G401.6 (cell line): ENCODE results near the gene ELFN2.

Experiments
- FAIRE-seq: peaks from 2 replicates; lab custom pipeline; 2012; peaks lifted over from hg19 to GRCh38; lab: Jason Lieb, UNC

Gene ELFN2

DNA sequence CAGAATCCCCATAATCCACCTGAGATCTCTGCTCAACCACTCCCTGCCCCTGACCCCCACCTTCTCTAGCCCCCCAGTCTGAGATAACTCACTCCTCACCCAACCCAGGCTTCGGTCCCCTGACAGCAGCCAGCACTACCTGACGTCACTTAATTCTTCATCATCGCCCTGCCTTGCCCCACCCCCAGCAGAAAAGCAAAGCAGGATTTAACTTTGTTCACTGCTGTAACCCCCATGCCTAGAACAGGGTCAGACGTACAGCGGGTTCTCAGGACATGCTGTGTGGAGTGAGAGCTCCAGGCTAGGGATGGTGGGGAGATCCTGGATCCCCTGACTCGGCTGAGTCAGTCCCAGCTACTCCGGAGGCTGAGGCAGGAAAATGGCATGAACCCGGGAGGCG is 45.8 kb downstream of the ELFN2 start:
- FAIRE-seq, result no peak

DNA sequence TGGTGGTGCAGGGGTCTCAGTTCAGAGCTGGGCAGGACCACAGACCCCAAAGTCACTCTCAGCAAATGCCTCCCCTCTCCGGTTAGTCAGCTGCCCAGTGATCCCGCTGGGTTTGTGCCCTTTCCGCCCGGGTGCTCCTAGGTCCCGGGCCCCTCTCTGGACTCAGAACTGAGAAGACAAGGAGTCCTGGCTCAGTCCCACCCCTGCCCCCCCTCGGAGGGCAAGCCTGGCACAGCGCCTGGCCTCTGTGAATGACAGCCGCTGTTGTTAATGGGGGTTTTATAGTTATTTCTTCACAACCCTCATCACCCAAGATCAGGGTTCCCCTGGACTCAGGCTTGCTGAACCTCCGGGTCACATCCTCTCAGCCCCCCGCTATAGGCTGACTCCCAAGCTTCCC is 47.6 kb downstream of the ELFN2 start:
- no peak for FAIRE-seq

DNA sequence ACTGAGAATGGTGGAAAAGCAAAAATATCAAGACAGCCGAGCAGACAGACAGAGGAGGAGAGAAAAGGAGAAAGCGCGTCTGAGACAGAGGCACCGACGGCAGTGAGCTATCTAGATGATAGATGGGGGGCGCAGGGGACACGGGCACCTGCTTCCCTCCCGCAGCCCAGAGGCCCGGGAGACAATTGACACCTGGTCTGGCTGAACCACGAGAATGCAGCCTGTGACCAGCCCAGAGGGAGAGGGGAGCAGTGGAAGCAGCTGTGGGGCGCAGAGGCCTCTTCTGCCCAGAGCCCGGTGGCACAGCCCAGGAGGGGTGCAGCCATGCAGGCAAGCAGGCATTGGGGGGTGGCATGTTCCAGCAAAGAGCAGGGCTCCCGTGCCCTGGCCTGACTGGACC is 48.2 kb downstream of the ELFN2 start:
- no peak for FAIRE-seq

DNA sequence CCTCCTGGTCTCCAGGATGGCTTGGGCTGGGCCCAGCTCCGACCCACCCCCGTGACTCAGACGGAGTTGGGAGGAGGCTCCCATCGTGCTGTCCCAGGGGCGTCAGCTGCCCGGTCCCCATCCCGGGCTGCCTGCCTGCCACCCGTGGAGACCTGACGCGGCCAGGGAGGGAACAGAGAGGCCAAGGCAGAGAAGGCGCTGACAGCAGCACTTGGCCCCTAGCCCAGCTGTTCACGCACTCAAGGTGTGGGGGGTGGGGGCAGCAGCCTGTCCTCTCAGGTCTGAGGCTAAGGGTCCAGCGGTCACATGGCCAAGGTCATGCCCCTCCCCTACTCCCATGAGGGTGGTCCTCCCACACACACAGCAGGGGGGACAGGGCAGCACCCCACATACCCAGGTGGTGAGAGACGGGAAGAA is 48.6 kb downstream of the ELFN2 start:
- FAIRE-seq, result no peak

DNA sequence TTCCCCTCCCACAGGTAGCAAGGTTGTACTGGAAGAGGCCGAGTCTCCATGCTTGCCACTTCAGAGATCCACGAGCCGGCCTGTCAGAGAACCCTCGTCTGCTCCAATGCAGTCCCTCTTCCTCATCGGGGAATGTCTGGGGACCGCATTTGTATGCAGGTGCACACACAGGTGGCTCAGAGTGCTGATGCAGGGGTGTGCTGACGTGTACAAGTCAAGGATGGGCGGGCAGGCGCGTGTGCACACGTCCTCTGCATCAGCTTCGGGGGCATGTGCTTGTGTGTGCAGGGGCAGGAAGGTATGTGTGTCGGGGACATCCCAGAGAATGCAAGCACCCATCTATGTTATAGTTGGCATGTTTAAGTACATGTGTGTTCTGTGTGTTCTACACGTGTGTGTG is 49.4 kb downstream of the ELFN2 start:
- no peak for FAIRE-seq

DNA sequence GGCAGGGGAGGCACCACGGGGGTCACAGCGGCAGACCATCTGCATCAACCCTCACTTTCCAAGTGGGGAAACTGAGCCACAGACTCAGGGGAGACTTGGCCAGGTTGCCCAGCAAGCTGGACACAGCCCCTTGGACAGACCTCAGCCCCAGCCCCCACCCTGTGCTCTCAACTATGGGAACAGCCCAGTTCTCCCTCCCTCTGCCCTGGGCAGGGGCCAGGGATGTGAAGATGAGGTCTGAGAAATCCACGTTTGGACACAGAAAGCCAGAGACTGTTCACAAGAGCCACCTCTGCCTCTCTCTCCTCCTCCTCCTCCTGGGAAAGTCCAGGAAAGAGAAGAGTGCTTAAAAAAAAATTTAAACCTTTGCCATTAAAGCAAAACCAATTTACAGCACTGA is 50.1 kb downstream of the ELFN2 start:
- FAIRE-seq, result no peak

DNA sequence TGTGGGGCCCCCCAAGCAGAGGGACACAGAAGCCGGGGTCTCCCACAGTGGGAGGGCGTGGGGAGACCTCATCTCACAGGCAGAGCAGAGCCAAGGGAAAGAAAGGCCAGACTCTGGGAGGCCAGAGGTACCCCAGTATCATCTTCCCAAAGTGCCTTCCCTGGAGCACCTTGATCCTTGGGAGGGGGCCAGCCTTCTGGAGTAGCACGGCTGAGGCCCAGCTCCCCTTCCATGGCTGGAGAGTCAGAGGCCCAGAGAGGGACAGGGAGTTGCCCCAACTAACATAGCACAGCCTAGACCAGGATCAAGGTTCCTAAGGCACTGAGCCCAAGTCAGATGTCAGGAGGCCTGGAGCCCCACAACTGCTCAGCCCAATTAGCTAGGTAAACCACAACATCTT is 50.6 kb downstream of the ELFN2 start:
- no peak for FAIRE-seq

DNA sequence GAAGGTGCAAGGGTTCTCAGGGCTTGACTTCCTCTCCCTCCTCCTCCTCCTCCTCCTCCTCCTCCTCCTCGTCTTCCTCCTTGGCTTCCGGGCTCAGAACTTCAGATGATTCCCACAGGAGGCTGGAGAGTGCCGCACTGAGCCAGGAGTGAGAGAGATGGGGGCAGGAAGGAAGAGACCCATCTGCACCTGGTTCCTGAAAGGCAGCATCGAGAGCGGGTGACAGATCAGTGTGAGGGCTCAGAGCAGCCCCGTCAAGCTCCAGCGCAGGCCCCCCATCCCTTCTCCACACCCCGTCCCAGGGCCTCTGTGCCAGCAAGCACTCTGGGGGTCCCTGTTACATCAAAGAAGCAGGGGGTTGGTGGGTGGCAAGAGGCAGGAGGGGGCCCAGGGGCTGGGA is 51.5 kb downstream of the ELFN2 start:
- no peak for FAIRE-seq

DNA sequence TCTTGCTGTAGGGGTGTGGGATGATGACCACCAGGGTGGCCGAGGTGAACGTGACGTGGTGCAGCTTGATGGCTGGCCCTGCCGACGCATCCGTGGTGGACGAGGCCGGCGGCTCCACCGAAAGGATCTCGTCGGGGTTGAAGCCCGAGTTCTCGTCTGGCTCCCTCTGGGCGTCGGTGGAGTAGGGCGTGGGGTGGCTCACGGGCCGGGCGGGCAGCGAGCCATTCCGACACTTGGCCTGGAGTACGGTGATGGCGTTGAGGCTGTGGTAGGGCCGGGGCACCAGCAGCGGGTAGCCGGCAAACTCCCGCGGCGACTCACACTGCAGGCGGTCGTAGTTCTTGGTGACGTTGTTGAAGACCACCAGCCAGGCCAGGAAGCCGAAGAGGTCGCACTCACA is 52.7 kb downstream of the ELFN2 start:
- FAIRE-seq, result no peak

DNA sequence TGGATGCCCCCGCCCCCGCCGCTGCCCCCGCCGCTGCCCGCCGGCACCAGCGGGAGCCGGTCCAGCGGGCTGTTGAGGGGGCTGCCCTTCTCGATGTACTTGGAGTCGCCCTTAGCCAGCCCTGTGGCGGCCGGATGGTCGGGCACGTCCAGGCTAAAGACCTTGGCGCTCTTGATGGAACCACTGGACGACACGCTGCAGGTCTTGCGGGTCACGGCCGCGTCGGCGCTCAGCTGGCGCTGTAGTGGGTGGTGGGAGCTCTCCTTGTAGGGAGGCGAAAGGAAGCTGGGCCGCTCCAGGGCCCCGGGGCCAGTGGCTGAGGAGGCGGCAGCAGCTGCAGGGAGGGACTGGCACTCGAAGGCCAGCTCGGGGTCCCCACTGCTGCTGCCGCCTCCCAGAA is 53.8 kb downstream of the ELFN2 start:
- FAIRE-seq, result no peak

DNA sequence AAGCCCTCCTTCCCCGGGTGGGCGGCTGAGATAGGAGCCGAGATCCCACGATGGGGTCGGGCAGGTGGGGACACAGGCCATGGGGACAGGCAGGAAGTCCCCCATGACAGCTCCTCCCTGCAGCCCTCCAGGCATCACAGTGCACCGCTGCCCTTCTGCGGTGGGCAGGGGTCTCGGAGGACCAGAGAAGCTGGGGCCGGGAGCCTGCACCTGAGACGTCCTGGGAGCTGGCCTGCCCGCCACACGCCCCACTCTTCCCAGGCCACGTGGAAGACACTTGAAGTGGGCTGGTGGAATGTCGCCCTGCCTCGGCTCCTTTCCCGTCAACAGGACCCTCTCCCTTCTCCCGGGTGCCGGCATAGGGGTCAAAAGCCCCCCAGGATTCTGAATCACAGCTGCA is 55.4 kb downstream of the ELFN2 start:
- FAIRE-seq, result no peak

DNA sequence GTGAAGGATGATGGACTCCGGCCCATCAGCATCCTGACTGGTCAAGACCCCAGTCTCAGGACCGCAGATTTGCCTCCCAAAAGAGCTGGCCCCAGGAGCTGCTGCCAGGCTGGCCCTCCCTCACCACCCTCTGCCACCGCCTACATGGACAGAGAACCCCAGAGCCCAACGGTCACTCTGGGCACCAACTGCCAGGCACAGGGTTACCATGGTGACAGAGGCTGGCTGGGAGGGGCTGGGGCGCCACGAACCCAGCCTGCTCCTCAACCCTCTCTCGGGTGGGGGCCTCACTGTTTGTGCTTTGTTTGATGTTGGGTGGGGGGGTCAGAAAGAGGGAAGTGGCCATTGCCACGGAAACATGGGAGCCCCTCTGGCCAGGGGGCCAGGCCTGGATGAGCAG is 55.8 kb downstream of the ELFN2 start:
- no peak for FAIRE-seq

DNA sequence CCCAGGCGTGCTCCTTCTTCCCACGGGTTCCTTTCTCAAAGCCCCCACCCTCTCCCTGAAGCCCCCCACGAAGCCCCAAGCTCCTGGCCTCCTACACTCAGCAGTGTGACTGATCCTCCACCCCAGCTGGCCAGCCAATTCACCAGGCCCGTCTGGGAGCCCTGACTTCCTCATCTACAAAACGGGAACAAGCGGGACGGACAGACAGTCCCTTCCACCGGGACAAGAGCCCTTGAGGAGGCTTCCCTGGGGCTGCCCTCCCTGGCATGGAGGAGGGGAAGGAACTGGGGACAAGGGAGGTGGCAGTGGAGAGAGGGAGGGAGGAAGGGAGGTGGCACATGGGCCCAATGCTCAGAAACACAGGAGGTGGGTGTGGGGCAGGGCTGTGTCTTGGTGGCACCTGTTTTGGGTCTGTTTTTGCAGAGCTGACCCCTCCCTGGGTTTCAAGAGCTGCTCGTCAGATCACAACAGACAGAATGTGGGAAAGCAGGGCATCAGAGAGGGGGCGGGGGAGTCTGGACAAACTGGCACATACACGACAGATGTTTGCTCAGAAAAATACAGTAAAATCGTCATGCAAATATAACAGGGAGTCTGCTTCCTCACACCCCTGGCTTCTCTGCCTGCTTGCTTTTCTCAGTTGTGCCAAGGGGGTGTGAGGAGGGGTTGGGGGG is 56.8 kb downstream of the ELFN2 start:
- FAIRE-seq, result no peak

DNA sequence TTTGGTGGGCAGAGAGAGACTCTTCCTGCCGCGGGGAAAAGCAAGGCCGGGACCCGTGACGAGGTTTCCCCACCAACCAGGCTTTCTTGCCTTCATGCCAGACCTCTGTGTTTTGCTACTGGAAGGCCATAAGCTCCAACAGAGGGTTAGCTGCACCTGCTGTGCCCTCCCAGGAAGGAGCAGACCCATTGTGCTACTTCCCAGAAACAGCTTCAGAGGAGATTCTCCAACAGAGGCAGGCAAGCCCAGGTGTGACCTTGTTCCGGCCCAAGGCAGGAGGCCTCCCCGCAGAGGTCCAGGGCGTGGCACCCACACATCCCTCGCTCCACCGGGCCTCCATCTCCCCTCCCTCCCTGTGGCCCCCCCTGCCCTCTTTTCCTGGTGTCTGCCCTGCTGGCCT is 57.8 kb downstream of the ELFN2 start:
- FAIRE-seq, result no peak

DNA sequence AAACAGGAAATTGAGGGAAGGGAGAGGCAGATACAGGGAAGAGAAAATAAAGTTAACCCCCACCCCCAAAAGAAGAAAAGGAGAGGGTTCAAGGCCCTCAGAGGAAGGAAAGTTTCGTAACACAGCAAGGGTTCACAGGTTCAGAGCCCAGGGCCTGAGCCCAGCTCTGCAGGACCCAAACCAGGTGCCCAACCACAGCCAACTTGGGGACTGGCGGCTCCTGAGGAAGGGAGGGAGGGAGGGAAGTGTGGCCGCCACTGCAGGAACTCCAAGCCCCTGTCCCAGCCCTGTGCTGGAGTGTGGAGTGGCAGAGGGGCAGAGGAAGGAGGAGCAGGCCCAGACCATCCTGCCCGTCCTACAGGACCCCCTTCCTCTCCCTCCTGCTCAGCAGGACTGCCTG is 59.2 kb downstream of the ELFN2 start:
- FAIRE-seq, result no peak

DNA sequence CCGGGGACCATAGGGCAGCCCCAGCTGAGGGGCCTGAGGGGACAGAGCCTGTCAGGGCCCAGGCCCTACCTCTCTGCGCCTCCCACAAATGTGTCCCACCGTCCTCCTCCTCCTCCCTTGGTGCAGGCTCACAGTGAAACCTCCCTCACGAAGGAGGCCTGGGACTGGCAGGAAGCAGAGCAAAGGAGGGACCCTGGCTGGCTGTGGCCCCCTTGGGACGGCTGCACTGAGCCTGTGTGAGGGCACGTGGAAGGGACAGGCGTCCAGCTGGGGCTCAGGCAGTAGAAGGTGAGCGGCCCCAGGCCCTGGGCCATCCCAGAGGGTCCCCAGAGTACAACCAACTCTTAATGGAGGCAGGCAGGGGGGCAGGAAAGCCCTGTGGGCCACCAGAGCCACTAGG is 60.7 kb downstream of the ELFN2 start:
- FAIRE-seq, result no peak

DNA sequence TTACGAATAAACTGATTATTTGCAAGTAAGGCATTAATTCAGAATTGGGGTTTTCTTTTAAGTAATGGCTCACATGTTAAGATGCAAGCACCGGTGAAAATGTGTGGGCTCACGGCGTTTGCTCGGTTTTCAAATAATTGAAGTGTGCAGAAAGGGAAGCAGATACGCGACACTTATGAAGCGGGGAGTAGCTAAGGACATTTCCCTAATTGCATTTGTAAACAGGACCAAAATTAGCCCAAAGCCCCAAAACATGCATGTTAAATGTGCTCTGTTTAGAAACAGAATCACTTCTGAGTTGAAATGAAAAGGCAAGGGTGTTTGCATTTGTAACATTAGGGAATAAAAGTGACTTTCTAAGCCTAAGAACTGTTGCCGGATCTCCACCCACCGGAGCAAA is 61.3 kb downstream of the ELFN2 start:
- no peak for FAIRE-seq

DNA sequence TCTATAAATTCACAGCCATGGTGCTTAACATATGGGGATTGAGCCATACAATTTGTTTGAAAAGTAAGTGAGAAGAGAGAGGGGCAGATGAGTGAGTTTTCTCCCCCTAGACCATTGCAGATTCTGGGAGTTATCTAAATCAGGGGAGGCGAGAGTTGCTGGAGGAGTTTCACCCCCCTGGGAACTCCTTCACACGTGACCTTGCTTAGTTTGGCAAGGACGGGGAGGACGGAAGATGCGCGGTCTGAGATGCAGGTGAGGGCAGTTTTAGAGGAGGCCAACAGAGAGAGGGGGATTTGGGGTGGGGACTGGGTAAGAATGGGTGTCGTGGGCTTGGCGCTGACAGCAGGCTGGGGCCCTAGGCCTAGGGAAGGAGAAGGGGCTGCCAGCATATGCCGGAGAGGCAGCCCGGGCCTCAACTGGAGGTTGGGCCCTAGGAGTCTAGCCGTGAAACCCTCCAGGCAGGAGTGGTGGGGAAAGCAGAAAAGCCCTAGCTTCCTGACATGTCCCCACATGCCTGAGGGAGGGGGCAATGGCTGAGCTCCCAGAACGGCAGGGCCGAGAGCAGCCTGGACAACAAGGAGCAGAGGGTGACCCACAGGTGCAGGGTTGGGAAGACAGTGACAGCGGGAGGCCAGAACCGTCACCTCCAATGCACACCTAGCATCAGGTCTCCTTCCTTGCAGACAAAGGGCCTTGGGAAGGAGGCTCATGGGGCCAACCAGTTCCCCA is 63.9 kb downstream of the ELFN2 start:
- no peak for FAIRE-seq

DNA sequence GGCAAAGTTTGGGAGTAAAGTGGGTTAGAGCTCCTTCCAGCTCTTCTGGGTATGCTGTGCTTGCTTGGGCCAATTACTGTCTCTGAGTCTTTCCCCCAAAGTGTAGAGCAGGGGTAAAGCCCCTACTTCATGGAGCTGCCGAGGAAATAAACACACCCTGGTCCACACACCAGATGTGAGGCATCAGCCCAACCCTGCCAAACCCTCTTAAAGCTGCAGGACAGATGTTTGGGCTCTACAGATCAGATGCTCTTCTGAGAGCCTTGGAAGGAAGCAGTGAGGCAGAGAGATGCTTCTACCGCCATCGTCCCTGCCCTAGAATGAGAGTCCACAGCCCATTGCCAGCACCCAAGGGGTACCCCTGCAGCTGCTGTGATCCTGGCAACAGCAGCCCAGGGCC is 64.7 kb downstream of the ELFN2 start:
- no peak for FAIRE-seq

DNA sequence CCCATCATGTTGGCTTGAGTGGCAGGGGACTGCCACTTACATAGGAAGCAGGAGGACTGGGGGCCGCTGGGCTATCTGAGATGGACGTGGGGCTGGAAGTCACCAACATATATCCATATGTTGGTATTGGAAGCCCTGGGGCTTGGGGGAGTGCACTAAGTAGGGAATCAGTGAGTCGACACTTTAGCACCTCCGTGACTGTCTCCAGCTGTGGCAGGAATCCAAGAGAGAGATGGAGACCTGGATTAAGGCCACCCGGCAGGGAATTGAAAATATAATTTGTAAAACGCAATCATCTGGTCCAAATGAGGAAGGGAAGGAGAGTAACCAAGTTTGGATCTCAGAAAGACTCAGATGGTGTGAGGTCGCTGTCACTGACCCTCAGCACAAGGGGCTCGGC is 68.4 kb downstream of the ELFN2 start:
- no peak for FAIRE-seq

DNA sequence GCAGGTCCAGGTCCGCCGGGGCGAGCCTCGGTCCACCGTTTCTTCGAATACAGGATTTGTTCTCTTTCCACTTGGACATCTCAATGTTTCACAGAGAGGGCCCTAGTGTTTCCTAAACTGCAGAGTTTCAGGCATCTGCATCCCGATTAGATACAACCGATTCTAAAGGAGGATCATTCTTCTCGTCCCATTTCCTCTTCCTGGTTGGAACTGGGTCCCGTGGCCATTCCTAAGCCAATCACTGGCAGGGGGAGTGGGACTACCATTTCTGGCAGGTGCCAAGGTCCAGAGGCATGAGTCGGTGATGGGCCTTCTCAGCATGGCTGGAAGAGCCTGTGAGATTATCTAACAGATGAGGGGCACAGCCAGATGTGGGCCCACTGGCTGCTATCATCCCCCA is 68.9 kb downstream of the ELFN2 start:
- no peak for FAIRE-seq

DNA sequence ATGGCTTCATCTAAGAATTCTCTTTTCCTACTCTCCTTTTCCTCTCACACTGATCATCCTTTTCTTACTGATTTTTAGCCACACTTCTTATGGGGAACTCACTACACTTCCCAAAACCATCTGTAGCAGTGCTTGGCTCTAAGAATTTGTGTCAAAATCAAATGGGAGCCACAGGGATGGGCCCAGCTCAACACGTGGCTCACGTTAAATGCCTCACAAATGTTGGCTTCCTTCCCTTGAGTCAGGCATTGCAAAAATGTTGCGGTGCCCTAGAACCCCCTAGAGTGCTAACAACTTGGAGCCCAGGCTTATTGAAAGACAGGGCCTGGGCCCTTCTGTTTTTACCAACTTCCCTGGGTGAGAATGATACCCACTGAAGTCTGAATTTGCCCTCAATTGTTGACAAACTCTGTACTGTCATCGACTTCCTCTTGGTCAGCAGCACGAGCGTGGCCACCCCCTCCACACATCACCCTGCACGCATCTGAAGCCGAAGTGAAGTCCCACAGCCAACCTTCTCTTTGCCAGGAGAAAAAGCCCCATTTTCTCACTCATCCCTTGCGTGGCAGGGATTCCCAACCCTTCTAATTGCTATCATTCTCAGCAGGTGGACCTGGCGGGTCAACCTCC is 69.7 kb downstream of the ELFN2 start:
- no peak for FAIRE-seq

DNA sequence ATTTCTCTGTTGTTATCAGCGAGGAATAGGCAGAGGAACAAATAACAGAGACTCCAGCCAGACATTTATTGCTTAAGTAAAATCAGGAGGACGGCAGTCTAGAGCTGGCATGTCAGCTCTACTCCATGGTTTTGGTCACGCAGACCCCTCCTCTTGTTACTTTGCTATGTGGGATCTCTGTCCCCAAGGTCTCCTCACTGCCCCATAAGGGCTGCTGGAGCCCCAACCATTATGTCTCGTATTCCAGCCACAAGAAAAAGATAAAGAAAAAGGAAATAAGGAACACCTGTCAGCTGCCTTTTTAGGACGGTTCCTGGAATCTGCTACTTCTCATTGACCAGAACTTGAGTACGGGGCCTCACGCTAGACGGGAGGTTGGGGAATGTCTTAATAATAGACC is 70.4 kb downstream of the ELFN2 start:
- FAIRE-seq, result no peak

DNA sequence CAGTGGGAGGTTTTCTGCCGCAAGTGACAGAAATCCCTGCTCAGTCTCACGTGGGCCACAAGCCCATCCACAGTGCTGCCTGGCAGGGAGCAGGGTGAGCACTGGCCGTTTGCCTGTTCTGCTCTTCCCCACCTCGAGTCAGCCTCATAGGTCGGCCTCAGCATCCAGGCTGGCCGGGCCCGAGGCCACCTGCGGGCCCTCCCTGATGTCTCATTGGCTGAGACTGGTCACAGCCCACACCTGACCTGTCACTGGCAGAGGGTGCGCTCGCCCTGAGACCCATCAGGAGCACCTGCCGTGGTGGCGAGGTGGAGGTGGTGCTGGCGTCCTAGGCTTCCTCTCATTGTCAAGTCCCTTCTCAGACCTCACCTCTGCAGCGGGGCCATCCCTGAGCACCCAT is 72.1 kb downstream of the ELFN2 start:
- FAIRE-seq, result no peak
